C4-2B (cell line): ENCODE measurements around the gene INSYN2B.

ENCODE experiments used
- CTCF ChIP-seq: fragments of 450-650 bp; conservative IDR thresholded peaks from 2 replicates; pipeline ENCODE4 v1.5.1; 2017; ENCODE audit warnings: mild to moderate bottlenecking
- ZFX ChIP-seq: fragments of 450-650 bp; IDR thresholded peaks from 2 replicates; pipeline ENCODE4 v1.6.1; 2017

GRCh38 chr5:169905017-169905416, 75.3 kb downstream of the INSYN2B start:
- TF ChIP-seq CTCF, result no peak
- TF ChIP-seq ZFX, result no peak
